ENCODE measurements around the gene GPX3. TPM values are rescaled to one million over a fixed set of nuclear protein-coding genes. Genes with fewer than 3 reads are reported as not detected.

GPX3 gene
- polyA plus RNA-seq, 1 of the 3 experiments (the other 2 are of a cell fraction), result 3.2 TPM

GRCh38 chr5:151075698-151076331 is 55.4 kb downstream of the GPX3 start:
- Histone ChIP-seq H3F3A (replicated peaks; ENCODE audit: insufficient read depth) (peaks cover 23% of the 10 kb centered on the region), H3K4me1 (ENCODE audit: control insufficient read depth in 1 of 2, insufficient read depth in 2 of 2, low read depth in 1 of 2, low read length in 1 of 2) (peaks cover 5 to 19% of the 10 kb centered on the region in 2 experiments), H3K9me2 (no peaks in the 10 kb centered on the region), H2AFZ (ENCODE audit: low read depth) (no peak overlapping the region), H3K4me2 (0 out of 2 replicates have a peak overlapping the region, but pooled peaks have one; percentile 49), H3K4me3 (ENCODE audit: low read depth in 2 of 2, low read length in 1 of 2) (no peak overlapping the region), H3K9ac (no peak overlapping the region; the same call in 1 of the 2 replicates), H3K79me2 (ENCODE audit: insufficient read depth) (peaks cover 94% of the 10 kb centered on the region), H3K9me3 (no peaks in the 10 kb centered on the region), H3K36me3 (replicated peaks in 1 of 2; ENCODE audit: control insufficient read depth in 1 of 2, insufficient read depth in 2 of 2, low read length in 1 of 2) (peaks cover 0 to 4% of the 10 kb centered on the region in 2 experiments), H3K27ac (ENCODE audit: low read depth in 2 of 2, low read length in 1 of 2) (peak overlapping the region in 1 of 2 experiments; percentile 37; a peak in 2 of 4 replicates), H4K20me1 (ENCODE audit: insufficient read depth) (peaks cover 47% of the 10 kb centered on the region), H3K27me3 (ENCODE audit: insufficient read depth) (no peaks in the 10 kb centered on the region)
- WGBS (ENCODE audit: low lambda C conversion rate), result 50% methylated on average over 2 of the region's 5 CpGs
- no peak for DNase-seq
- TF ChIP-seq YY1 (IDR thresholded peaks at IDR 0.05; ENCODE audit: low read depth), result no peak
- TF ChIP-seq IRF3 (IDR thresholded peaks at IDR 0.05; ENCODE audit: low read depth, low read length), result no peak
- no peak for TF ChIP-seq ZBTB33 (IDR thresholded peaks at IDR 0.05; ENCODE audit: borderline replicate concordance, low read depth)
- TF ChIP-seq, protein P1, sequence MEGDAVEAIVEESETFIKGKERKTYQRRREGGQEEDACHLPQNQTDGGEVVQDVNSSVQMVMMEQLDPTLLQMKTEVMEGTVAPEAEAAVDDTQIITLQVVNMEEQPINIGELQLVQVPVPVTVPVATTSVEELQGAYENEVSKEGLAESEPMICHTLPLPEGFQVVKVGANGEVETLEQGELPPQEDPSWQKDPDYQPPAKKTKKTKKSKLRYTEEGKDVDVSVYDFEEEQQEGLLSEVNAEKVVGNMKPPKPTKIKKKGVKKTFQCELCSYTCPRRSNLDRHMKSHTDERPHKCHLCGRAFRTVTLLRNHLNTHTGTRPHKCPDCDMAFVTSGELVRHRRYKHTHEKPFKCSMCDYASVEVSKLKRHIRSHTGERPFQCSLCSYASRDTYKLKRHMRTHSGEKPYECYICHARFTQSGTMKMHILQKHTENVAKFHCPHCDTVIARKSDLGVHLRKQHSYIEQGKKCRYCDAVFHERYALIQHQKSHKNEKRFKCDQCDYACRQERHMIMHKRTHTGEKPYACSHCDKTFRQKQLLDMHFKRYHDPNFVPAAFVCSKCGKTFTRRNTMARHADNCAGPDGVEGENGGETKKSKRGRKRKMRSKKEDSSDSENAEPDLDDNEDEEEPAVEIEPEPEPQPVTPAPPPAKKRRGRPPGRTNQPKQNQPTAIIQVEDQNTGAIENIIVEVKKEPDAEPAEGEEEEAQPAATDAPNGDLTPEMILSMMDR (IDR thresholded peaks at IDR 0.05), result no peak
- TF ChIP-seq PBX3 (IDR thresholded peaks at IDR 0.05), result no peak
- no peak for TF ChIP-seq MEF2A (IDR thresholded peaks at IDR 0.05; ENCODE audit: borderline replicate concordance, low read depth)
- TF ChIP-seq, protein P2, sequence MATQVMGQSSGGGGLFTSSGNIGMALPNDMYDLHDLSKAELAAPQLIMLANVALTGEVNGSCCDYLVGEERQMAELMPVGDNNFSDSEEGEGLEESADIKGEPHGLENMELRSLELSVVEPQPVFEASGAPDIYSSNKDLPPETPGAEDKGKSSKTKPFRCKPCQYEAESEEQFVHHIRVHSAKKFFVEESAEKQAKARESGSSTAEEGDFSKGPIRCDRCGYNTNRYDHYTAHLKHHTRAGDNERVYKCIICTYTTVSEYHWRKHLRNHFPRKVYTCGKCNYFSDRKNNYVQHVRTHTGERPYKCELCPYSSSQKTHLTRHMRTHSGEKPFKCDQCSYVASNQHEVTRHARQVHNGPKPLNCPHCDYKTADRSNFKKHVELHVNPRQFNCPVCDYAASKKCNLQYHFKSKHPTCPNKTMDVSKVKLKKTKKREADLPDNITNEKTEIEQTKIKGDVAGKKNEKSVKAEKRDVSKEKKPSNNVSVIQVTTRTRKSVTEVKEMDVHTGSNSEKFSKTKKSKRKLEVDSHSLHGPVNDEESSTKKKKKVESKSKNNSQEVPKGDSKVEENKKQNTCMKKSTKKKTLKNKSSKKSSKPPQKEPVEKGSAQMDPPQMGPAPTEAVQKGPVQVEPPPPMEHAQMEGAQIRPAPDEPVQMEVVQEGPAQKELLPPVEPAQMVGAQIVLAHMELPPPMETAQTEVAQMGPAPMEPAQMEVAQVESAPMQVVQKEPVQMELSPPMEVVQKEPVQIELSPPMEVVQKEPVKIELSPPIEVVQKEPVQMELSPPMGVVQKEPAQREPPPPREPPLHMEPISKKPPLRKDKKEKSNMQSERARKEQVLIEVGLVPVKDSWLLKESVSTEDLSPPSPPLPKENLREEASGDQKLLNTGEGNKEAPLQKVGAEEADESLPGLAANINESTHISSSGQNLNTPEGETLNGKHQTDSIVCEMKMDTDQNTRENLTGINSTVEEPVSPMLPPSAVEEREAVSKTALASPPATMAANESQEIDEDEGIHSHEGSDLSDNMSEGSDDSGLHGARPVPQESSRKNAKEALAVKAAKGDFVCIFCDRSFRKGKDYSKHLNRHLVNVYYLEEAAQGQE (IDR thresholded peaks at IDR 0.05; ENCODE audit: low read depth, low read length), result no peak
- TF ChIP-seq JUND (IDR thresholded peaks at IDR 0.05), result no peak
- TF ChIP-seq RFX5 (IDR thresholded peaks at IDR 0.05; ENCODE audit: low read length), result no peak
- TF ChIP-seq SIN3A (IDR thresholded peaks at IDR 0.05; ENCODE audit: borderline replicate concordance, low read depth, low read length), result no peak
- no peak for TF ChIP-seq NFIC (IDR thresholded peaks at IDR 0.05; ENCODE audit: borderline replicate concordance)
- TF ChIP-seq USF1 (IDR thresholded peaks at IDR 0.05; ENCODE audit: borderline replicate concordance, low read depth), result no peak
- TF ChIP-seq TEAD4 (IDR thresholded peaks at IDR 0.05; ENCODE audit: borderline replicate concordance, insufficient read depth), result no peak
- no peak for TF ChIP-seq RCOR1 (IDR thresholded peaks at IDR 0.05; ENCODE audit: low read length)
- no peak for TF ChIP-seq TCF12 (IDR thresholded peaks at IDR 0.05)
- TF ChIP-seq, protein P3, sequence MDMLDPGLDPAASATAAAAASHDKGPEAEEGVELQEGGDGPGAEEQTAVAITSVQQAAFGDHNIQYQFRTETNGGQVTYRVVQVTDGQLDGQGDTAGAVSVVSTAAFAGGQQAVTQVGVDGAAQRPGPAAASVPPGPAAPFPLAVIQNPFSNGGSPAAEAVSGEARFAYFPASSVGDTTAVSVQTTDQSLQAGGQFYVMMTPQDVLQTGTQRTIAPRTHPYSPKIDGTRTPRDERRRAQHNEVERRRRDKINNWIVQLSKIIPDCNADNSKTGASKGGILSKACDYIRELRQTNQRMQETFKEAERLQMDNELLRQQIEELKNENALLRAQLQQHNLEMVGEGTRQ (IDR thresholded peaks at IDR 0.05; ENCODE audit: borderline replicate concordance, low read depth, low read length), result no peak
- ChIA-PET POLR2A (no interaction called here), CTCF (interaction anchor here (0.8 to 2.4 kb wide), 4 partner anchors 10 to 28 kb away, joined by 3 to 6 read pairs (median 6); no protein-coding TSS in a partner anchor)
